NOMO-1 (cell line): Measurements from ENCODE around the gene RIIAD1.
"Not testable (repeated sequence)": the region's sequence is repeated elsewhere in the genome, so short reads cannot be mapped to it uniquely, and the experiment has no call there.

Source experiments
- DNase-seq, 2 experiments: peaks; one replicate each; lab custom pipeline; 2025; ENCODE audit not compliant: unreplicated experiment in 2 of 2; lab: John Stamatoyannopoulos, UW

The RIIAD1 gene

GRCh38 chr1:151729966-151730291 lies 8.6 kb downstream of the RIIAD1 start:
- no peak for DNase-seq

GRCh38 chr1:151733126-151733525 lies 11.8 kb downstream of the RIIAD1 start:
- no peak for DNase-seq

GRCh38 chr1:151733995-151734394 lies 12.7 kb downstream of the RIIAD1 start:
- DNase-seq: not testable (repeated sequence)

- DNase-seq: no peak
Measured at GRCh38 chr1:151737026-151737425, 15.7 kb downstream of the RIIAD1 start.

- no peak for DNase-seq
Measured at GRCh38 chr1:151737479-151737878, 16.2 kb downstream of the RIIAD1 start.

GRCh38 chr1:151739590-151740355 lies 18.5 kb downstream of the RIIAD1 start:
- no peak for DNase-seq

- DNase-seq: no peak
Measured at GRCh38 chr1:151741516-151741915, 20.2 kb downstream of the RIIAD1 start.

GRCh38 chr1:151756291-151756690 lies 35.0 kb downstream of the RIIAD1 start:
- no peak for DNase-seq

GRCh38 chr1:151759241-151759640 lies 37.9 kb downstream of the RIIAD1 start:
- no peak for DNase-seq

- no peak for DNase-seq
Measured at GRCh38 chr1:151760597-151761385, 39.5 kb downstream of the RIIAD1 start.

- peak; percentile 79 to 81 for DNase-seq
Measured at GRCh38 chr1:151762941-151763921, 41.9 kb downstream of the RIIAD1 start, which contains the start of gene MRPL9. MRPL9 (minus strand) TSS chr1:151763496; CDS start chr1:151763479, 17 bp downstream.

- DNase-seq: no peak
Measured at GRCh38 chr1:151763990-151764389, 42.7 kb downstream of the RIIAD1 start.

- not testable (repeated sequence) for DNase-seq
Measured at GRCh38 chr1:151768351-151769066, 47.2 kb downstream of the RIIAD1 start.

GRCh38 chr1:151769270-151769669 lies 47.9 kb downstream of the RIIAD1 start:
- DNase-seq: not testable (repeated sequence)

GRCh38 chr1:151773702-151774101 lies 52.4 kb downstream of the RIIAD1 start:
- DNase-seq: no peak

GRCh38 chr1:151774256-151774922 lies 53.1 kb downstream of the RIIAD1 start:
- no peak for DNase-seq

- DNase-seq: no peak
Measured at GRCh38 chr1:151775894-151776664, 54.8 kb downstream of the RIIAD1 start.

- DNase-seq: no peak
Measured at GRCh38 chr1:151776665-151777062, 55.3 kb downstream of the RIIAD1 start.

GRCh38 chr1:151777317-151777716 lies 56.0 kb downstream of the RIIAD1 start:
- DNase-seq: no peak
